D721Med (cell line): ENCODE data around the gene LCN1.

Experiments used
- DNase-seq: peaks from one replicate; pipeline ENCODE4 v3.0.0; 2011; ENCODE audit warnings: low spot score; ENCODE audit not compliant: insufficient read length
- FAIRE-seq: peaks from 2 replicates; lab custom pipeline; 2011; peaks lifted over from hg19 to GRCh38; lab: Jason Lieb, UNC
- TF ChIP-seq, protein P1 (sequence below): IDR thresholded peaks from 2 replicates; pipeline ENCODE4 v1.5.1; 2012; ENCODE audit warnings: mild to moderate bottlenecking, control low read depth; ENCODE audit not compliant: insufficient read depth; ENCODE audit errors: missing control alignments

The LCN1 gene

DNA sequence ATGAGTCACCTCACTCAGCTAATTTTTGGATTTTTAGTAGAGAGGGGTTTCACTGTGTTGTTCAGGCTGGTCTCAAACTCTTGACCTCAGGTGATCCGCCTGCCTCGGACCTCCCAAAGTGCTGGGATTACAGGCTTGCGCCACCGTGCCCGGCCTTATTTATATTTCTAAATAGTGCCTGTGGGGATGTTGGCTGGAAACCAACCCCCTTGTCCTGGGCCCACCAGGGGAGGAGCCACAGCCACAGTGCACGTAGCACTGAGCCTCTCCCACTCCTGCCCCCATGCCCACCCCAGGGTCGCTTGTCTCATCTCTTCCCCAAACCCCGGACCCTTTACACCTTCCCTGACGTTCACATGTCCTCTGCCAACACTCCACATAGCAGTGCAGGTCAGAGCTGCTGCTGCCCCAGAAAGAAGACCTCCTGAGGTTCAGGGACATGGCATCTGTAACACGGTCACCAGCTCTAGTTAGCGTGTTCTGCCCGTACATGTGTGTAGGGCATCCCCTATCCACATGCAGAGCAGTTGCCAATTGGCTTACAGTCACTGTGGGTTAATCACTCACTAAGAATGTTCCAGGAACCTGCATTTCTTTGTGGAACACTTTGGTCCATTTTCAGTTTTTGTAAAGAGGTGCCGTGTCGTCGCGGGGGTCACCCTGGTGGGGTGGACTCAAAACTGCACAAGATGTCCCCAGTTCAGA, 30.9 kb upstream of the LCN1 start:
- TF ChIP-seq, protein P1, sequence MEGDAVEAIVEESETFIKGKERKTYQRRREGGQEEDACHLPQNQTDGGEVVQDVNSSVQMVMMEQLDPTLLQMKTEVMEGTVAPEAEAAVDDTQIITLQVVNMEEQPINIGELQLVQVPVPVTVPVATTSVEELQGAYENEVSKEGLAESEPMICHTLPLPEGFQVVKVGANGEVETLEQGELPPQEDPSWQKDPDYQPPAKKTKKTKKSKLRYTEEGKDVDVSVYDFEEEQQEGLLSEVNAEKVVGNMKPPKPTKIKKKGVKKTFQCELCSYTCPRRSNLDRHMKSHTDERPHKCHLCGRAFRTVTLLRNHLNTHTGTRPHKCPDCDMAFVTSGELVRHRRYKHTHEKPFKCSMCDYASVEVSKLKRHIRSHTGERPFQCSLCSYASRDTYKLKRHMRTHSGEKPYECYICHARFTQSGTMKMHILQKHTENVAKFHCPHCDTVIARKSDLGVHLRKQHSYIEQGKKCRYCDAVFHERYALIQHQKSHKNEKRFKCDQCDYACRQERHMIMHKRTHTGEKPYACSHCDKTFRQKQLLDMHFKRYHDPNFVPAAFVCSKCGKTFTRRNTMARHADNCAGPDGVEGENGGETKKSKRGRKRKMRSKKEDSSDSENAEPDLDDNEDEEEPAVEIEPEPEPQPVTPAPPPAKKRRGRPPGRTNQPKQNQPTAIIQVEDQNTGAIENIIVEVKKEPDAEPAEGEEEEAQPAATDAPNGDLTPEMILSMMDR = no peak
- FAIRE-seq (no peak), DNase-seq (no peak)

DNA sequence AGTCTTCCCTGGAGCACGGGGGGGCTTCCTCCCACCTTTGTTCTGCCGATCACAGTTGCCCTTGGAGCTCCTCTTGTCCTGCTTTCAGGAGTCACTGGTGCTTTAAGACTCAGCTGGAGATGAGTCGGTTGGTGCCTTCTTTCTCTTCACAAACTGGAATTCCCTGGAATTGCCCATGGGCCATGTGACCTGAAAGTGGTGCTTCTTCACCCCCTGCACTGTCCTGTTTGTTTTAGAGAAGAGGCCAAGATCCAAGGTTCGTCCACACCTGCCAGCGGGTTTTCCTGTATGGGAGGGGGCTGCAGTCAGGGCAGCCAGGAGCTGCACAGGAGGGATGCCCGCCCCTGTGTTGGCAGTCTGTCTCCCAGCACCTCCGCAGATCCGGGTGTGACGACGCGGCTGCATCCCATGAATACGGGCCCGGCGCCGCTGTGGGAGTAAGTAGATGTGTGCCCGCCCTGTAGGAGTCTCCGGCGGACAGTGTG, 30.2 kb upstream of the LCN1 start:
- TF ChIP-seq, protein P1 = no peak

DNA sequence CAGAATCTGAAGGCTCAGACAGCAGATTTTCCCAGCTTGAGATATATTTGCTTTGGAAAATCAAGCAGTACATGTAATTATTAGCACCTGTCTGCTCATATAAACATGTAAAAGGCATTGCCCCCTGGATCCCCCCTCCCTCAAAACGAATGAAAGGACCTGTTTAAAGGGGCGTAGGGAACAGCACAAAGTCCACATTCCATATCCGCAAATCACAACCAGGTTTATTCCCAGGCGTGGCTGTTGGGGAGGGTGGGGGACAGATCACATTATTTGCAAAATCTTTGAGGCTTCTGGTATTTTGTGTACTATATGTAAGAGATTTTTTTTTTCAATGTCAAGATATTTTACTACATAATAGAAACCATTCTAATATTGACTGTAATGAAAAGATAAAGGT, 29.5 kb upstream of the LCN1 start:
- DNase-seq (no peak), FAIRE-seq (no peak)
- TF ChIP-seq, protein P1 = no peak

More for the DNA sequence above, 30.2 kb upstream of the LCN1 start:
- DNase-seq (no peak), FAIRE-seq (no peak)

DNA sequence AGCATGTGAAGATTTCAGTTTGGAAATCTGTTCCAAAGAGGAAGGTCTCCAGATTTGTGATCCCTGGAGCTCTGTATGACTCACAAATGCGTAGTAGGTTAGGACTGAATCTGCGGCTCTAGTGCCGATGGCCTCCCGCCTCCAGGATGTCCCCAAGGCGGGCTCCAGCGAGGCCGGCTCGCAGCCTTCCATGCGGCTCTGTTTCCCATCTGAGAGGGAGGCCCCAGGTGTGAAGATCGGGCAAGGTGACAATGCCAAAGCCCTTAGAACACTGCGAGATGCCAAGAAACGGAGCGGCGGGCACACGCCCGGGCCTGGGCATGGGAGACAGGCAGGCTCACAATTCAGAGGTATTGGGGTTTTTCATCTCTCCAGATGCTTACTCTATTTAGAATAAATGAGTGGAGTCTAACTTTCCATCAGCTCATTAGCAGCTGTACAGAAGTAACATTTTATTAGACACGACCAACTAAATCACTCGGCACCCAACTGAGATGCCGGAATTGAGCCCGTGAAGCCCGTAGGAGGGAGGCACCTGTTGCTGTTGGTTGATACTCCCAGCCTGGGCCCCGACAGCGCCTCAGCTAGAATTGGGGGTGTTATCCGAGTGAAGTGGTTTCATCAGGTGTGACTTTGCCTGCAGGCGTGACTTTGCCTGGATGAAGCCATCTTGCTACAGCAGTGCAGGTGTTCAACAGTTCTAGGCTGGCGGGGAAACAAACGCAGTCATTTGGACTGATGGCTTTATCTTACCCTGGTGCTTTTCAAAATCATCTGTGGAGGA, 28.2 kb upstream of the LCN1 start:
- no peak for DNase-seq
- TF ChIP-seq, protein P1 = no peak
- FAIRE-seq = no peak

DNA sequence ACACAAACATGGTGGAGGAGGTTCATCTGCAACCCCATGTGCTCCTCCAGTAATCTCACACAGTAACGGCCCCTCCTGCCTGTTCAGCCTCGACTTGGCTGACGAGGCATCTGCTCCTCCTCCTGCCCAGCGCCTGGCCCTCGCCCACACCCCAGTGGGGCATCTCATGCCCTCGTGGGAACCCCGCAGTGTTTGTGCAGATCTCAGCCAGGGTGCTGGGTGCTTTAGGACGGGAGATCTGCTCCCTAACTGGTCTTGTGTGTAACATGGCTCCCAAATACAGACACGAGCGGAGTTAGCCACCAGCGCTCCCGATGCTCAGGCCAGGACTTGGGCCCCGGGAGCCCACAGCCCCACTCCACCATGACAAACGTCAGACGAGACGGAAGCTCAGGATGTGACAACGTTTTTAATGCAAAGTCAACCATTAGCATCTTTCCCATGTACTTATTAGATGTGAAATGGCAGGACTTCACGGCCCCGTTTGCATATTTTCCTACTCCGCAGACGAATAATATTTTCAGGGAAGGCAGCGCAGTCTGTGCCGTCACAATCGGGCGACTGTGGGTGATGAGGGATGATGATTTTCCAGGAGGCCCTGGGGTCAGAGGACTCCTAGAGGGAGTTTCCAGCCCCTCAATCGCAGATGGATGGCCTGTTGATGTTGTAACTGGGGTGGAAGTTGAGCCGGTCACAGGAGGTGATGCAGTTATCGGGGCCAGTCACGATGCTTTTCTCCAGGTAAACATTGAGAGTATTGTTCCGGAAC, 26.3 kb upstream of the LCN1 start:
- FAIRE-seq (no peak), DNase-seq (no peak)
- TF ChIP-seq, protein P1 = no peak

DNA sequence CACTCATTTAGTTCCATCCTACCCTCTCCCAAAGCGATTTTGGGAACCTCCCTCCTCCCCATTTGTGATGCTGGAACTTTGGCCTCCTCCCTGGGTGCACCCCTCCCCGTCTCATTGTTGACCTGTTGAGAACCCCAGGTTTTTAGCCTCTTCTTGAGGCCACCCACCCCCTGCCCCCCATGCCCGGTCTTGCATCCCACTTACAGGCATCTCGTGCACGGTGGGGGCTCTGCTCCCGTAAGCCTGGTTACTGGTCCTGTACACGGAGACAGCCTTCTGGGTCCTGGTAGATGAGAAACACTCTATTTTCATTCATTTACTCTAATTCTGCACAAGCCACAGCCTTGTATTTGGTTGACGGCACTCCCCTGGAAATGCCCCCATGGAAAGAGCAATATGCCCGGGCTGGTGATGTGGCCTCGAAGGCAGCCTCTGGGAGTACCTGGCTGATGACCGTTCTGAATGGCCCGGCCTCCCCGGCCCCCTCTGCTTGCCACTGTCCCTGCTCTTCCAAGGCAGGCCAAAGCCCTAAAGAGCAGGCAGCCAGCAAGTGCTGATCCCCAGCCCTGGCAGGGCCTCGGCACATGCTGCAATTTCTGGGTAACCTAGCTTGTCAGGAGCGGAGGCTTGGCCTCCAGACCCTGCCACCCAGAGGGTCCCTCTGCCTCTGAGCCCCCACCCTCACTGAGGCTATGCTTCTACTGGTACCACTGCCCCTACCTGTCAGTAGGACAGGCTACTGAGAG, 22.7 kb upstream of the LCN1 start:
- FAIRE-seq (no peak), DNase-seq (no peak)
- TF ChIP-seq, protein P1 = no peak
